K562 (cell line): Measurements from ENCODE around the gene HOTAIR. TPM values are rescaled to one million over a fixed set of nuclear protein-coding genes. Genes with fewer than 3 reads are reported as not detected.

Experiments
- ATAC-seq: fragments of 200-7000 bp; cut with Tn5 transposase; 3 replicates; pipeline ENCODE4 v1.9.1; 2020; ENCODE audit warnings: moderate library complexity
- BruUV-seq: library from RNA; stranded (reverse); fragments of 400-500 nt; replicated peaks from 2 replicates; lab custom pipeline; 2021; lab: Mats Ljungman, UMichigan
- CTCF ChIA-PET: fragments of 300-600 bp; formaldehyde crosslinking; extraction: SDS; loops from one replicate; lab custom pipeline; 2021; ENCODE audit warnings: low intra/inter-chr PET ratio; lab: Yijun Ruan, JAX
- POLR2A ChIA-PET: fragments of 300-600, 350-650 bp; sonication (Branson Sonifier 250); formaldehyde crosslinking; extraction: SDS; loops from one replicate; lab custom pipeline; 2021; ENCODE audit warnings: antibody characterized with exemption, inconsistent platforms; lab: Yijun Ruan, JAX
- DNase-seq, 4 experiments: peaks; one replicate each; pipeline versions ENCODE4 v3.0.0 to v3.0.0-alpha.2; 2011 to 2018; ENCODE audit warnings: low spot score in 3 of 4, mixed read lengths in 3 of 4; ENCODE audit errors: extremely low read depth in 1 of 4
- FAIRE-seq: peaks from 2 replicates; lab custom pipeline; 2011; peaks lifted over from hg19 to GRCh38; lab: Jason Lieb, UNC
- H2AFZ ChIP-seq: 2 replicates; pipeline ENCODE4 v1.6.0; 2011; ENCODE audit warnings: low read depth, low read length, control low read depth, inconsistent platforms
- H3K27ac ChIP-seq: fragments of 200-600 bp; 3 replicates; pipeline ENCODE4 v1.8.0; 2011; ENCODE audit warnings: low read depth, mild to moderate bottlenecking, control low read depth, inconsistent platforms, low read length, moderate library complexity, mixed read lengths; ENCODE audit errors: extremely low read depth
- H3K27me3 ChIP-seq, 2 experiments: fragments of 300-600 bp in 1 of 2; 2 replicates in 1 of 2; 3 replicates in 1 of 2; pipeline versions ENCODE4 v1.6.0 to v1.8.0; 2011; ENCODE audit warnings: inconsistent platforms in 2 of 2, low read length in 2 of 2, mild to moderate bottlenecking in 1 of 2, mixed read lengths in 1 of 2, moderate library complexity in 1 of 2; ENCODE audit not compliant: control insufficient read depth in 2 of 2, insufficient read depth in 2 of 2
- H3K36me3 ChIP-seq: fragments of 300-600 bp; 3 replicates; pipeline ENCODE4 v1.8.0; 2011; ENCODE audit warnings: mild to moderate bottlenecking, low read length, inconsistent platforms; ENCODE audit not compliant: control insufficient read depth, insufficient read depth
- H3K4me1 ChIP-seq, 2 experiments: fragments of 200-600 bp in 1 of 2; replicated peaks in 1 of 2; 2 replicates in 1 of 2; 3 replicates in 1 of 2; pipeline versions ENCODE4 v1.5.1 to v1.8.0; 2011; ENCODE audit warnings: inconsistent platforms in 2 of 2, low read length in 2 of 2, mild to moderate bottlenecking in 1 of 2, mixed read lengths in 1 of 2, moderate library complexity in 1 of 2; ENCODE audit not compliant: control insufficient read depth in 2 of 2, insufficient read depth in 2 of 2
- H3K4me2 ChIP-seq: 2 replicates; pipeline ENCODE4 v1.6.1; 2011; ENCODE audit warnings: low read length, control low read depth, inconsistent platforms, mixed read lengths; ENCODE audit not compliant: insufficient read depth
- H3K4me3 ChIP-seq: fragments of 200-600 bp; sonication (generic), shearing (Covaris generic); 2 replicates; pipeline ENCODE4 v1.5.1; 2016; ENCODE audit warnings: control low read depth, inconsistent platforms
- H3K79me2 ChIP-seq: fragments of 200-600 bp; 3 replicates; pipeline ENCODE4 v1.8.0; 2011; ENCODE audit warnings: low read length, inconsistent platforms; ENCODE audit not compliant: control insufficient read depth, insufficient read depth
- H3K9ac ChIP-seq, 2 experiments: 2 replicates each; pipeline versions ENCODE4 v1.6.0 to v1.6.1; 2011; ENCODE audit warnings: low read depth in 2 of 2, low read length in 2 of 2, control low read depth in 1 of 2, inconsistent platforms in 1 of 2, mild to moderate bottlenecking in 1 of 2, mixed read lengths in 1 of 2; ENCODE audit not compliant: insufficient read depth in 1 of 2
- H3K9me1 ChIP-seq: one replicate; pipeline ENCODE4 v1.6.0; 2011; ENCODE audit warnings: inconsistent platforms, mild to moderate bottlenecking, low read length, moderate library complexity; ENCODE audit not compliant: control insufficient read depth, insufficient read depth
- H3K9me3 ChIP-seq: replicated peaks from 2 replicates; pipeline ENCODE4 v1.5.1; 2011; ENCODE audit warnings: low read depth, low read length, inconsistent platforms; ENCODE audit not compliant: control insufficient read depth, insufficient read depth
- H4K20me1 ChIP-seq: replicated peaks from 2 replicates; pipeline ENCODE4 v1.6.1; 2011; ENCODE audit warnings: low read length, inconsistent platforms, mixed read lengths; ENCODE audit not compliant: control insufficient read depth, insufficient read depth
- BDP1 ChIP-seq: IDR thresholded peaks from 3 replicates; pipeline ENCODE4 v1.6.1; 2011; ENCODE audit not compliant: insufficient read length, insufficient read depth
- HSF4 ChIP-seq: fragments of 250-450 bp; sonication (Bioruptor Pico); IDR thresholded peaks from 2 replicates; pipeline ENCODE4 v2.1.2; 2022; ENCODE audit warnings: mild to moderate bottlenecking, moderate library complexity, borderline replicate concordance
- IRF1 ChIP-seq: sonication (generic); formaldehyde crosslinking; IDR thresholded peaks from 2 replicates; pipeline ENCODE4 v1.8.0; 2022; ENCODE audit warnings: missing genetic modification reagents, mild to moderate bottlenecking, borderline replicate concordance
- NCOA4 ChIP-seq: fragments of 450-650 bp; IDR thresholded peaks from 2 replicates; pipeline ENCODE4 v1.6.1; 2018; ENCODE audit warnings: mild to moderate bottlenecking; ENCODE audit not compliant: partially characterized antibody
- NFATC3 ChIP-seq: fragments of 450-650 bp; IDR thresholded peaks from 2 replicates; pipeline ENCODE4 v1.6.1; 2017; ENCODE audit warnings: mild to moderate bottlenecking
- NFXL1 ChIP-seq: fragments of 450-650 bp; formaldehyde crosslinking; IDR thresholded peaks from 2 replicates; pipeline ENCODE4 v1.4.0; 2021; ENCODE audit warnings: mild to moderate bottlenecking
- PHB ChIP-seq: fragments of 250-450 bp; sonication (Bioruptor Pico); IDR thresholded peaks from 2 replicates; pipeline ENCODE4 v1.5.0; 2021
- ZNF407 ChIP-seq: fragments of 450-650 bp; IDR thresholded peaks from 2 replicates; pipeline ENCODE4 v1.6.1; 2016; ENCODE audit warnings: low read depth
- WGBS: fragments of 100-300 bp; shearing (Covaris generic); methylation state at CpG from one replicate; pipeline ENCODE4 v1.1.6; 2016; ENCODE audit warnings: low coverage, mixed read lengths; ENCODE audit not compliant: insufficient coverage; ENCODE audit errors: missing lambda C conversion rate; 5-methylcytosine and 5-hydroxymethylcytosine counted together
- in situ Hi-C: fragments of 300-500 bp; cut with MboI; formaldehyde crosslinking; loops from 4 replicates; pipeline ENCODE4 v1.15.0; 2018; ENCODE audit warnings: inconsistent platforms, mixed read lengths
- intact Hi-C: fragments of 100-400 bp; cut with micrococcal nuclease; formaldehyde crosslinking; loops from 2 replicates; pipeline ENCODE4 v1.14.2; 2022
- polyA plus RNA-seq, 8 experiments: library from polyadenylated mRNA; depleted of rRNA in 4 of 8; stranded (reverse) in 5 of 8; unstranded in 3 of 8; fragments of >200 nt; fragmentation: Nextera tagmentation in 2 of 8; fragmentation: Illumina TruSeq in 1 of 8; extraction: Ambion mirVana in 2 of 8; extraction: Trizol in 1 of 8; gene quantifications; 2 replicates each; pipeline versions ENCODE4 v1.2.1 to v1.2.3, GENCODE V29; 2011 to 2014; ENCODE audit warnings: inconsistent platforms in 1 of 8, missing spikeins in 1 of 8
- total RNA-seq, 7 experiments: library from RNA; depleted of rRNA in 6 of 7; stranded (reverse); fragments of >200 nt in 6 of 7; fragmentation: Illumina TruSeq in 2 of 7; extraction: Trizol in 2 of 7; gene quantifications; 2 replicates each; pipeline versions ENCODE4 v1.2.1 to v1.2.3, GENCODE V29; 2011 to 2021; ENCODE audit warnings: low replicate concordance in 1 of 7

The HOTAIR gene
- total and polyA plus RNA-seq, 9 of the 15 experiments (the other 6 are each of a cell fraction or from before 2014, with no cell fraction given) = 0.04 TPM; not detected in 8

GRCh38 chr12:53967421-53967925 lies 7.3 kb downstream of the HOTAIR start:
- Histone ChIP-seq H3K9me3 (no peaks in the 10 kb centered on the region), H3K27me3 (peaks cover 79 to 86% of the 10 kb centered on the region in 2 experiments), H3K4me3 (no peak overlapping the region), H3K9me1 (no peaks in the 10 kb centered on the region), H3K9ac (no peak overlapping the region), H3K79me2 (no peaks in the 10 kb centered on the region), H3K4me2 (no peak overlapping the region), H3K27ac (no peak overlapping the region), H2AFZ (no peak overlapping the region), H3K4me1 (peaks cover 0 to 12% of the 10 kb centered on the region in 2 experiments; a peak in 4 of 5 replicates), H3K36me3 (no peaks in the 10 kb centered on the region), H4K20me1 (no peaks in the 10 kb centered on the region; the same call in 1 of the 2 replicates)
- 3% methylated on average over 5 of the region's 5 CpGs for WGBS
- in situ Hi-C loops = no loop called here
- ChIA-PET CTCF (no interaction called here), POLR2A (interaction anchor here (0.9 kb wide), 1 partner anchor 30 kb away, joined by 3 read pairs; no protein-coding TSS in a partner anchor)
- intact Hi-C loops = no loop called here
- no peak for DNase-seq
- BruUV-seq = no TSS peak
- no peak for FAIRE-seq
- no peak for ATAC-seq
- TF ChIP-seq NCOA4 = no peak
- TF ChIP-seq ZNF407 = no peak
- no peak for TF ChIP-seq IRF1 (CRISPR knock-in tag)
- no peak for TF ChIP-seq HSF4
- TF ChIP-seq PHB = no peak
- no peak for TF ChIP-seq NFATC3
- TF ChIP-seq NFXL1 = no peak
- no peak for TF ChIP-seq BDP1
